GM23248 (cell line): ENCODE data around the gene LCNL1.

Experiments used
- EZH2 ChIP-seq: fragments of 200-600 bp; sonication (generic); IDR thresholded peaks from 2 replicates; pipeline ENCODE4 v1.6.1; 2018; ENCODE audit warnings: antibody characterized with exemption, mild to moderate bottlenecking; ENCODE audit not compliant: insufficient read depth, poor library complexity, severe bottlenecking
- EZH2phosphoT487 ChIP-seq: fragments of 200-600 bp; sonication (generic); IDR thresholded peaks from 2 replicates; pipeline ENCODE4 v1.6.1; 2018; ENCODE audit warnings: antibody characterized with exemption, moderate library complexity, mild to moderate bottlenecking, low read depth; ENCODE audit not compliant: insufficient read depth

DNA sequence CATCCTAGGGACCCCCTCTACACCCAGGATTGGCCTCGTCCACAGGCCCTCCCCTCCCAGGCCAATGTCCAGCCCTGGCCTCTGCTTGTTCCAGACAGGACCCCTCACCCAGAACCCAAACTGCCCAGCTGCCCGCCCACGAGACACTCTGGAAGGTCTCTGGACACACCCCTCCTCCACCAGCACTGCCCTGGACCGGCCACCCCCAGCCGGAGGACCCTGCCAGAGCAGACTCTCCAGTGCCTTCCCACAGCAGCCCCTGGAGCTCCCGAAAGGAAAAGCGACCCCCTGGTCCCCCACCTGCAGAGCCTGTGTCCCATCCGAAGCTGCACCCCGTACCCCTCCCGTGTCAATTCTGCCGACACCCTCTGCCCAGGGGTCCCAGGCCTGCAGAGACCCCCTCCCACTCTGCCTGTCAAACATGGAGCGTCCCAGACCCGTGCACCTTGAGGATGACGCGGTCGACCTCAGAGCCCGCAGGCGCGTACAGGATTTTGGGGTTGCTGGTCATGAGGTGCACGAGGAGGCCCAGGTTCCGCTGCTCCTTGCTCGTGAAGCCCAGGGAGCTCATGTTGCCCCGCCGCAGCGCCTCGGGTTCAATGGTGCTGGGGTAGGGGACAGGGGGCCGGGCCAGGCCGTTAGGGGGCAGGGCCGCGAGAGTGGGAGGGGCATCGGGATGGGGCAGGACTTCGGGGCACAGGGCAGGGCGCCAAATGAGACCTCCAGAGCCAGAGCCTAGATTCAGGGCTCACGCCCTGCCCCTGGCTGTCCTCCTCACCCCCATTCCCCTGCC is 37.3 kb downstream of the LCNL1 start:
- TF ChIP-seq EZH2phosphoT487 (no peak), EZH2 (no peak)
